NCI-H128 (cell line): ENCODE measurements around the gene OPRM1.

ENCODE experiments used
- DNase-seq: peaks from one replicate; lab custom pipeline; 2025; ENCODE audit not compliant: unreplicated experiment; lab: John Stamatoyannopoulos, UW

The OPRM1 gene

GRCh38 chr6:154276810-154277628 is 238.0 kb downstream of the OPRM1 start:
- no peak for DNase-seq

GRCh38 chr6:154277629-154278017 is 238.6 kb downstream of the OPRM1 start:
- DNase-seq = no peak

- no peak for DNase-seq
Observed at GRCh38 chr6:154280521-154280920, 241.5 kb downstream of the OPRM1 start.

- no peak for DNase-seq
Observed at GRCh38 chr6:154284313-154284853, 245.3 kb downstream of the OPRM1 start.

GRCh38 chr6:154285826-154286225 is 246.8 kb downstream of the OPRM1 start:
- DNase-seq = no peak

- DNase-seq = no peak
Observed at GRCh38 chr6:154289818-154290508, 250.9 kb downstream of the OPRM1 start.

GRCh38 chr6:154292066-154292465 is 253.0 kb downstream of the OPRM1 start:
- no peak for DNase-seq

GRCh38 chr6:154292855-154293519 is 253.9 kb downstream of the OPRM1 start:
- DNase-seq = no peak

GRCh38 chr6:154295733-154296132 is 256.7 kb downstream of the OPRM1 start:
- no peak for DNase-seq
